Measurements from ENCODE around the gene S1PR2. TPM values are rescaled to one million over a fixed set of nuclear protein-coding genes. Genes with fewer than 3 reads are reported as not detected.

The S1PR2 gene
- polyA plus RNA-seq, result 10 to 100 TPM in 1 of 3 donors, 1 to 10 TPM in 2; 1.2 to 15.2 (median 4.0) TPM

- WGBS, 3 donors, result 0 to 1% (median 1%) methylated on average over 21 to 73 of the region's 73 CpGs
Observed at GRCh38 chr19:10230861-10231611, at the start of gene S1PR2. TSS of gene S1PR2 (minus strand) at chr19:10231331. CDS start at chr19:10224905, 6,426 bp downstream.

GRCh38 chr19:10279737-10280442 is 48.8 kb upstream of the S1PR2 start:
- H3K27ac ChIP-seq (ENCODE audit: low read depth, low read length), result no peak overlapping the region
- 77 to 82% (median 81%) methylated on average over 5 of the region's 5 CpGs for WGBS, 3 donors

More at GRCh38 chr19:10230861-10231611, at the start of gene S1PR2:
- no peak within 1 kb of the TSS for H3K27ac ChIP-seq (ENCODE audit: low read depth, low read length)

- H3K27ac ChIP-seq (ENCODE audit: low read depth, low read length), result no peak overlapping the region
- WGBS, 3 donors, result 76 to 100% (median 97%) methylated on average over 1 of the region's 1 CpG
Observed at GRCh38 chr19:10278935-10279334, 47.8 kb upstream of the S1PR2 start.

- 82 to 93% (median 91%) methylated on average over 9 of the region's 9 CpGs for WGBS, 3 donors
- no peak overlapping the region for H3K27ac ChIP-seq (ENCODE audit: low read depth, low read length)
Observed at GRCh38 chr19:10277795-10278589, 46.9 kb upstream of the S1PR2 start.

GRCh38 chr19:10274589-10274988 is 43.5 kb upstream of the S1PR2 start:
- 77 to 92% (median 90%) methylated on average over 10 of the region's 10 CpGs for WGBS, 3 donors
- H3K27ac ChIP-seq (ENCODE audit: low read depth, low read length), result no peak overlapping the region

GRCh38 chr19:10271543-10272086 is 40.5 kb upstream of the S1PR2 start:
- peak overlapping the region; percentile 66 for H3K27ac ChIP-seq (ENCODE audit: low read depth, low read length)
- 21 to 30% (median 28%) methylated on average over 12 of the region's 12 CpGs for WGBS, 3 donors

GRCh38 chr19:10270616-10271394 is 39.7 kb upstream of the S1PR2 start, which contains the start of gene ICAM1:
TSS of gene ICAM1 (plus strand) at chr19:10271120. CDS start at chr19:10271160, 40 bp downstream.
- 1 to 2% (median 1%) methylated on average over 51 of the region's 51 CpGs for WGBS, 3 donors
- peak within 1 kb of the TSS; percentile 94 for H3K27ac ChIP-seq (ENCODE audit: low read depth, low read length)

- peak overlapping the region; percentile 94 for H3K27ac ChIP-seq (ENCODE audit: low read depth, low read length)
- WGBS, 3 donors, result 2 to 3% (median 3%) methylated on average over 33 to 37 of the region's 37 CpGs
Observed at GRCh38 chr19:10270180-10270615, 39.1 kb upstream of the S1PR2 start.

- 3 to 4% (median 4%) methylated on average over 59 of the region's 59 CpGs for WGBS, 3 donors
- H3K27ac ChIP-seq (ENCODE audit: low read depth, low read length), result peak overlapping the region; percentile 94
Observed at GRCh38 chr19:10269333-10270179, 38.4 kb upstream of the S1PR2 start.

- 43 to 60% (median 49%) methylated on average over 6 of the region's 6 CpGs for WGBS, 3 donors
- H3K27ac ChIP-seq (ENCODE audit: low read depth, low read length), result peak overlapping the region; percentile 32
Observed at GRCh38 chr19:10268071-10268470, 36.9 kb upstream of the S1PR2 start.

- no peak overlapping the region for H3K27ac ChIP-seq (ENCODE audit: low read depth, low read length)
- 66 to 84% (median 79%) methylated on average over 7 of the region's 7 CpGs for WGBS, 3 donors
Observed at GRCh38 chr19:10266706-10267105, 35.6 kb upstream of the S1PR2 start.

GRCh38 chr19:10262771-10263170 is 31.6 kb upstream of the S1PR2 start:
- 76 to 88% (median 77%) methylated on average over 7 of the region's 7 CpGs for WGBS, 3 donors
- no peak overlapping the region for H3K27ac ChIP-seq (ENCODE audit: low read depth, low read length)

- H3K27ac ChIP-seq (ENCODE audit: low read depth, low read length), result no peak overlapping the region
- 75 to 80% (median 76%) methylated on average over 8 of the region's 8 CpGs for WGBS, 3 donors
Observed at GRCh38 chr19:10260141-10260584, 29.0 kb upstream of the S1PR2 start.

GRCh38 chr19:10259162-10259905 is 28.2 kb upstream of the S1PR2 start:
- WGBS, 3 donors, result 60 to 65% (median 63%) methylated on average over 30 to 32 of the region's 32 CpGs
- H3K27ac ChIP-seq (ENCODE audit: low read depth, low read length), result no peak overlapping the region

- 94 to 95% (median 95%) methylated on average over 18 of the region's 18 CpGs for WGBS, 3 donors
- H3K27ac ChIP-seq (ENCODE audit: low read depth, low read length), result no peak overlapping the region
Observed at GRCh38 chr19:10258080-10258710, 27.1 kb upstream of the S1PR2 start.

All from adipose tissue (tissue), 3 donors.